Epithelial cell of prostate (primary cell): ENCODE measurements around the gene MUC2.

ENCODE experiments used
- DNase-seq: peaks from one replicate; pipeline ENCODE4 v3.0.0-alpha.2; 2011; ENCODE audit warnings: low read depth, low spot score
- H3K27ac ChIP-seq: fragments of 450-650 bp; 2 replicates; pipeline ENCODE4 v1.5.1; 2017; ENCODE audit warnings: mild to moderate bottlenecking

MUC2 gene

GRCh38 chr11:1036303-1036923, 38.3 kb upstream of the MUC2 start, which contains the start of gene MUC6:
MUC6 (minus strand) TSS chr11:1036718; CDS start chr11:1036655, 63 bp downstream.
- H3K27ac ChIP-seq, result no peak within 1 kb of the TSS
- no peak for DNase-seq

GRCh38 chr11:1036931-1037330, 37.7 kb upstream of the MUC2 start:
- no peak overlapping the region for H3K27ac ChIP-seq
- no peak for DNase-seq

- H3K27ac ChIP-seq, result no peak overlapping the region
- DNase-seq, result no peak
Observed at GRCh38 chr11:1037506-1038055, 37.1 kb upstream of the MUC2 start.

- no peak for DNase-seq
- no peak overlapping the region for H3K27ac ChIP-seq
Observed at GRCh38 chr11:1038361-1038760, 36.3 kb upstream of the MUC2 start.

- DNase-seq, result no peak
- no peak overlapping the region for H3K27ac ChIP-seq
Observed at GRCh38 chr11:1038921-1039320, 35.8 kb upstream of the MUC2 start.

- H3K27ac ChIP-seq, result no peak overlapping the region
- no peak for DNase-seq
Observed at GRCh38 chr11:1039481-1040427, 34.9 kb upstream of the MUC2 start.

GRCh38 chr11:1040428-1041148, 34.1 kb upstream of the MUC2 start:
- H3K27ac ChIP-seq, result no peak overlapping the region
- no peak for DNase-seq

GRCh38 chr11:1041149-1041467, 33.6 kb upstream of the MUC2 start:
- no peak overlapping the region for H3K27ac ChIP-seq
- no peak for DNase-seq

- DNase-seq, result no peak
- no peak overlapping the region for H3K27ac ChIP-seq
Observed at GRCh38 chr11:1041471-1041870, 33.2 kb upstream of the MUC2 start.

- H3K27ac ChIP-seq, result no peak overlapping the region
- DNase-seq, result no peak
Observed at GRCh38 chr11:1041936-1042608, 32.6 kb upstream of the MUC2 start.

GRCh38 chr11:1042626-1043562, 31.8 kb upstream of the MUC2 start:
- H3K27ac ChIP-seq, result no peak overlapping the region
- DNase-seq, result no peak

- no peak overlapping the region for H3K27ac ChIP-seq
- DNase-seq, result no peak
Observed at GRCh38 chr11:1043563-1044096, 31.0 kb upstream of the MUC2 start.

GRCh38 chr11:1044160-1044559, 30.5 kb upstream of the MUC2 start:
- DNase-seq, result no peak
- H3K27ac ChIP-seq, result no peak overlapping the region

- no peak for DNase-seq
- no peak overlapping the region for H3K27ac ChIP-seq
Observed at GRCh38 chr11:1047595-1048156, 27.0 kb upstream of the MUC2 start.

GRCh38 chr11:1048375-1049070, 26.2 kb upstream of the MUC2 start:
- no peak overlapping the region for H3K27ac ChIP-seq
- no peak for DNase-seq

- DNase-seq, result no peak
- H3K27ac ChIP-seq, result no peak overlapping the region
Observed at GRCh38 chr11:1049071-1049405, 25.6 kb upstream of the MUC2 start.

GRCh38 chr11:1049431-1049891, 25.2 kb upstream of the MUC2 start:
- H3K27ac ChIP-seq, result no peak overlapping the region
- DNase-seq, result no peak
